NCI-H128 (cell line): ENCODE data around the gene DCST1.
A peak's percentile ranks its signal among the peaks of the same experiment; 100 is the strongest.

Experiments used
- DNase-seq: peaks from one replicate; lab custom pipeline; 2025; ENCODE audit not compliant: unreplicated experiment; lab: John Stamatoyannopoulos, UW

DCST1 gene

DNA sequence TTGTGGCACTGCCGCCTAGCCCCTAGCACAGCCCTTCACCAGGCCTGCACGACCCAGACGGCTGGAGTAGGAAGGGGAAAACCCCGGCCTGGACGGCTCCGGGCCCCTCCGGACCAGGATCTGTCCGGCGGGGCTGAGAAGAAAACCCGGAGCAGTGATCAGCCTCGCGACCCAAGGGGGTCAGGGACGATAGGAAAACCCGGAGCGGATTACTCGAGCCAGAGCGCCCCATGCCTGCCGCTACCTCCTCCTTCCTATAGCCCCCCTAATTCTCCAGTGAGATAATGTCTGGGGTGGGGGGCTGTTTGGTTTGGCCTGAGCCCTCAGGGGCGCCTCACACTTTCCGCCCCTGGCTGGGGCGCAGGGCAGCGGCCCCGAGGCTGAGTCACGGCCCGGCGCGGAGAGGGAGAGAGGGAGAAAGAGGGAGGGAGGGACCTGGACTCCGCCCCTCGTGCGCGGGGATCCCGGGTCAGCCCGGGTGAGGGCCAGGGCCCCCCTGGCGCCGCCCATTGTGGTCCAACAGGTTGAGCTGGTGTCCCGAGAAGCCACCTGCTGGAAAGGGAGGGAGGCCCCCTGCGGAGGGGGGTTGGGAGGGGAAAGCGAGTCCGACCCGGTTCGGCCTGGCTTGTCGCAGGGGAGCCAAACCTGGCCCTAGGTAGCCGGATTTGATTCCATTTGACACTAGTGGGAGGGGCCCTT lies 32.7 kb upstream of the DCST1 start:
- peak; percentile 88 for DNase-seq

DNA sequence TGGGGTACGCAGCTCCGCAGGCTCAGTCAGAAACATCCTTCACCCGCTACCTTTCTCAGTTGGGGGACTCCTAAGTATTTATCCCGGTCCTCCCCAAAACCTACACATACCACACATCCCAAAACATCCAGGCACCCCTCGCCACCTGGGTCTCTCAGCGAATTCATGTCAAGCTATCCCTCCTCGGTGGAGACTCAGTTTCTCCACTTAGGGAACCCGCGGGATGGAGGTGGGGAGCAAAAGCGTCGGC lies 32.3 kb upstream of the DCST1 start:
- DNase-seq, result no peak

DNA sequence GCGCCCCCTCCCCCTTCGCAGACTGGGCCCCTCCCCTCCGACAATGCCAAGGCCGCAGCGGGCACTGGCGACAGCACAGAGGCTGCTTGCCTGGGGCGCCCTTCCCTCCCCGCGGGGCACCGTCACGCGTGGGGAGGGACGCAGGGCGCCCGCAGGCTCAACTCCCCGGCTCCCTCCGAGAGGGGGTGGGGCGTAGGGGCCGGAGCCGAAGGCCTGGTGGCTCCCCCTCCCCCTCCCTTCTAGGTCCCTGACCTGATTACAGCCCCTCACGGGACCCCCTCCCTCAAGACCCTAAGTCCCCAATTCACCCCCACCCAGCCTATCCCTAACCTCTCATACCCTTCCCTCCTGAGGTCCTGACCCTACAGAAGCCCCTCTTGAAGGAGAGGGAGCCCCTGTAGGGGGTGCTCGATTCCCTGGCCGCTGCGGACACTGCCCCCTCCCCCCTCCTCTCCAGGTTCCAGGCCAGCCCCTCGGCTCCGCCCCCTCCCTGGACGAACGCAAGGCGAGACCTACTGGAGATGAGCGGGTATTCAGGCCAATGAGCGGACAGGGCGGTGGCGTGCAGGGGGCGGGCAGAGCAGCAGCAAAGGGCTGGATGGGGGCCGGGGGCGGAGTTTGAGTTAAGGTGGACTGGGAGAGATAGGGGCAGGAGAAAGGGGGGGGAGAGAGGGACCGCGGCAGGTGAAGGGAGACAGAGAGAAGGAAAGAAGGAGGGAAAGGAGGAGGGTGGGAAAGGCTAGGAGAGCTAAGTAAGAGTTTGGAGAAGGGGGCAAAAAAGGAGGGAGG lies 31.8 kb upstream of the DCST1 start:
- DNase-seq, result peak; percentile 97

DNA sequence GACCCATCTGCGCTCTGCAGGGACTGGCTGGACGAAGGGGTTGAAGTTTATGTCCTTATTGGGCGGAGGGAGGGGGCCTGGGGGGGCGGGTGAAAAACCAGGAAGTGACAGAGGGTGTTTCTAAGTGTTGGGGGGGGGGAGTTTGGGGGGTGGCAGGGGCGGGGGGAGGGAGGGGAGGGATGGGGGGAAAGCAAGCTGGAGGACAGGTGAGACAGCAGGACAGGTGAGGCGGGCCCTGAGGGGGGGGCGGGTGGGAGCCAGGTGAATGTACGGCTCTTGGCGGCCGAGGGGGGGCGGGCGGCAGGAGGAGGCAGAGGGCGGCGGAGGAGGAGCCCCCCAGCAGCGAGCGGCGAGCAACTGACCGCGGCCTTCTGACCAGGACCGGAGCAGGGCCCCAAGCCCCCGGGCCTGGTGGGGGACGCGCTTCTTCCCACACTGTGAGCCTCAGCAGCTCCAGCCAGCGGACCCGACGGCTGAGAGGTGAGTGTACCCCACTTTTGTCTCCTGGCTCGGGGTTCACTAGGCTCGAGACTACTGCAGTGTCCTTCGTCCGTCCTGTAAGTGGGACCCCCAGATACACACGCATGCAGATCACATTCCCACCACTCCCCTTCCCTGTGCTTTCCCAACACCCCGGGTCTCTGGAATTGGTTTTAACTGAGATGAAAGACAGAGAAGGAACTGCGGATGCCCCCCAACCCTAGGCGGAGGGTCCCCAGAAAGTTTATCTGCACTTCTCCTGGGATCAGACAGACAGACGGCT lies 31.0 kb upstream of the DCST1 start, which contains the start of gene ZBTB7B:
ZBTB7B (plus strand) TSS at position 339 of the 763 bp plus-strand sequence. CDS start 11,859 bp downstream, outside the sequence.
- DNase-seq, result no peak

DNA sequence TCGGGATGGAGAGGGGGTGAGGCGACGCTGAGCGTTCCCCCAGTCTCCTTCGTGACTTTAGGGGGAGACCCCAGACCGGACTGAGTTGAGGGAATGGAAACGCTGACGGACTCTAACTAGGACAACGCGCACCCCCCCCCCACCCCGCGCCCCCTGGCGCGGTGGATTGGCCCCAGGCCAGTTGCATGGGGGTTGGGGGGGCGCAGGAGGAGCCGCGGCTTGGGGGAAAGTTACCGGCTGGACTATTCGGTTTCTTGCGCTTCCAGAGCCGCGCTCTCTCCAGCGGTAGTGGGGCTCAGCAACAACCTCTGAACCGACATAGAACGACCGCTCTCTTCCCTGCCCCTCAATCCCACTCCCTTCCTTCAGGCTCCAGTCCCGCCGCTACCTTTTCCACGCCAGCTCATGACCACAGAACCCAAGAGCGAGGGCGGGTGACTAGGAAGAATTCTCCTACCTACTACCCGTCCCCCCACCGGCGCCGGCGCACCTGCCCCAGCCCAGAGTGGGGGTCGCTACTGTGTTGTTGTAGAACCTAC lies 30.3 kb upstream of the DCST1 start:
- DNase-seq, result peak; percentile 42

DNA sequence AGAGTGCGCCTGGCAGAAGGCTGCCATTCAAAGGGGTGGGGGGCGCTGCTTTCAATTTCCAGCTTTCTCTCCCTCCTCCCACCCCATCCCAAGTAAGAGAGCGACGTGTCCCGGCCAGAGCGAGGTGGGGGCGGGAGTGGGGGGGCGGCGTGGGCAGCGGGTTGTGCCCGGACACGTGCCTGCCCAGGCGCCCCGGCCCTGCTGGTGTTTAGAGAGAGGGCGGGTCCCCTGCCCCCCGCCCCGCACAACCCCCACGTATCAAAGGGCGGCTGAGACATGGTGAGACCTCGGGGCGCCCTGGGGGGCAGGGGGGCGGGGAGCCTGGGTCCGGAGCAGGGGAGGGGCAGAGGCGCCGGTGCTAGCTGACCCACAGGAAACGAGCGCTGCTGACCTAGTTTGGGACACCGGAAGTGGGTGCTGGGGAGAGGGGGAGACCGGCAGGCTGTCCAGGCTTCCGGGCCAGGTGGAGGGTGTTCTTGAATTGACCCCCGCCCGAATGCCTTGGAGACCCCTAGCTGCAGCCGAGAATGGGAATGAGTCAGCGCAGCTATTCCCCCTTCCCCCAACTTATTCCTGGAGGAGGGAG lies 29.8 kb upstream of the DCST1 start:
- DNase-seq, result no peak

DNA sequence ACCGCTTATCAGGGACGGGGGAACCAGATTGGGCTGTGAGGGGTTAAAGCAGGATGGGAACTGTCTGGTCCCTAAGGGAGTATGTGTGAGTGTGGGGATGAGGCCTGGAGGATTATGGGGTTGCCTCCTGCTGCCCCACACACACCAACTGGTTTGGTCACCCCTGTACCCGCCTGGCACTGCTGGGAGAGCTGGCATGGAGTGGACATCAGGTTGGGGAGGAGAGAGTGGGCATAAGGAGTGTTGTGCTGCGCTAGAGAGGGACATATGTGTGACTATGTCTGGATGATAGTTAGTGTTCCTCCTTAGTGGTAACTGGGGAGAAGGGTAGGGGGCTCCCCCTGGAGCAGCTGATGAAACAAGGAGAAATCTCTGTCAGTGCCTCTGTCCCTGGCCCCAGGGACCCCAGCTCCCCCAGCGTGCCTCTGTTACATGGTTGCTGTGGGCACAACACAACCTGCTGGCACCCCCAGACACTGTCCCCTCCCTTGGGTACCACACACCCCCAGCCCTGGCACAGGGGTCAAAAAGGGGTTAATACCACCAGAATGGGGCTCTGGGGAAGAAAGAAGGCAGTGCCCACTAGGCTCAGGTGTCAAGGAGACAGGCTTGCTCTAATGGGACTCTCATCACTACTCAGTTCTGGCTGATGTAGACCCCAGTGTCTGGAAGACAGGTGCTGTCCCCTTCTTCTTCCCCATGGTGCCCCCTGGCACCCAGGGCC lies 29.1 kb upstream of the DCST1 start:
- DNase-seq, result no peak

DNA sequence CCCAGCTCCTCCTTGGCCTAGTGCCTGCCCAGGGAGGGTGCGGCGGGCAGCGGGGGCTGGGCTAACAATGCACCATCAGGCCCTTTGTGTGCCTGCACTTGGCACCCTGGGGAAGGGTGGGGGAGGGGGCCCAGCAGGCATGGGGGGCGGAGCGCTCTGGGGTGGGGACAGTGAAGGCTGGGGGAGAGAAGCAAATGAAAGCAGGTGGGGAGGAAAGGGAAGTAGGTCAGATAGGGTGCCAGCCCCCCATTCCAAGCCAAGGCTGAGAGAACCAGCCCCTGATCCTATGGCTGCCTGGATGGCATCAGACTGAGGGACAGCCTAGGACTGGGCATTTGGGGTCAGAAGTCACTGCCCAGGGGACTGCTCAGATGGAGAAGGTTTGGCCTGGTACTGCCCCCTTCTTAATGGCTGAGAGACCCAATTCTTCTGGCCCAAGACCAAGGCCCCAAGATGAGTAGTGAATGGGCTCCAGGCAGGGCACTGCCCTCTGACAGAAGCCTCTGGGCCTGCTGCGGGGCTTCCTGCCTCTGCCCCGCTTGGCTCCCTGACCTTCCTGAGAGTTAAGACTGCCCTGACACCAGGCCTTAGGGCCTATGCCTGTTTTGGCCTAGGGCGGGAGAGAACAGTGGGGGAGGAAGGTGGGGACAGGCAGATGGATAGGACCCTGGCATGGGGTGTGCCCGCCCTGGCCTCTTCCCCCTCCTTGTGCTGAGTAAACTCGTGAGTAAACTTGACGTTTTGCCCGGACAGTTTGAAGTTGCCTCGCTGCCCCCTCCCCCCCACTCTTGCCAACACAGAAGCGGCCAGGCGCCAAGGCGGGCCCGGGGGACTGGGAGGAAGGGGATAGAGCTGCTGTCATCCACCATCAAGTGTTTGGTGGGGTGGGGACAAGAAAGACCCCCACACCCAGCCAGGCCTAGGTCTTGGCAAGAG lies 28.3 kb upstream of the DCST1 start:
- no peak for DNase-seq

DNA sequence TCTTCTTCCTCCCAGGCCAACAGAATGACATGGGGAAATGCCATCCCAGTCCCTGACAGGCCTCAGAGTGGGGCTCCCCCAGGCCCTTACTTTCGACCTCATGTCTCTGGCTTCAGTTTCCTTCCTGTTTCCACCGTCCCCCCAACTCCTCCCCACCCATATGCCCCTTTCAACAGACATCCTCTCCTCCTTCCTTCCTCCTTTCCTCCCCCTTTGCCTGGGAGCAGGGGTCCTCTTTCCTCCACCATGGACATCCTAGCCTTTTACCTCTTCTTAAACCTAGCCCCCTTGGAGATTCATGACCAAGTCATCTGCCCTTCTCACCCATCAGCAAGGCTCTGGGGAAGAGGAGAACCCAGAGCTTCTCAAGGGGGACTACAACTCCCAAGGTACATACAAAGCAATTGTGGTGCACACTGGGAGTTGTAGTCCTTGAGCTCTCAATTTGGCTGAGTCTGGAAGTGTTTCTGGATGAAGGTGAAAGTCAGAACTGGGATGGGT lies 27.0 kb upstream of the DCST1 start:
- DNase-seq, result no peak

DNA sequence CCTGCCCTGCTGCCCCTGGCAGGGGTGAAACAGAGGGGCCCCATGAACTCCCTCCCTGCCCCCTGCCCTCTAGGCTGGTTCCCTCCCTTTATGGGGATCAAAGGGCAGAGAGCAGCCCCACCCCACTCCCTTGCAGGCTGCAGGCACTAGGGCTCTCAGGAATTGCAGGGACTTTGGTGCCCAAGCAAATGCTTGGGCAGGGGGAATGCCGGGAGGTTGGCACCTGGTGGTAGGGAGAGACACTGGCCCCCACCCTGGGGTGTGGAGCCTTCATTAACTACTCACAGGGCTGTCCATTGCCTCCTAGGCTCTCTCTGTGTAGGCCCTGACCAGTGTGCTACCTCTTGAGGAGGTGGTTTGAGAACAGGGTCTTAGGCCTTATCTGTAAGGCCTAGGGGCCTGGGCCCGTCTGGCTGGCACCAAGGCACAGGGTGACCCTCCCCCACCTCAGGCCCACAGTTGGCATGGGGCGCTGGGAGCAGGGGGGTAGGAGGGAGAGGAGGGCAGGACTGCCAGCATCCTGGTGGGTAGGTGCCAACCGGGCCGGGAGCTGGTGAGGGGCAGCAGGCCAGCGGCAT lies 26.3 kb upstream of the DCST1 start:
- DNase-seq, result no peak

DNA sequence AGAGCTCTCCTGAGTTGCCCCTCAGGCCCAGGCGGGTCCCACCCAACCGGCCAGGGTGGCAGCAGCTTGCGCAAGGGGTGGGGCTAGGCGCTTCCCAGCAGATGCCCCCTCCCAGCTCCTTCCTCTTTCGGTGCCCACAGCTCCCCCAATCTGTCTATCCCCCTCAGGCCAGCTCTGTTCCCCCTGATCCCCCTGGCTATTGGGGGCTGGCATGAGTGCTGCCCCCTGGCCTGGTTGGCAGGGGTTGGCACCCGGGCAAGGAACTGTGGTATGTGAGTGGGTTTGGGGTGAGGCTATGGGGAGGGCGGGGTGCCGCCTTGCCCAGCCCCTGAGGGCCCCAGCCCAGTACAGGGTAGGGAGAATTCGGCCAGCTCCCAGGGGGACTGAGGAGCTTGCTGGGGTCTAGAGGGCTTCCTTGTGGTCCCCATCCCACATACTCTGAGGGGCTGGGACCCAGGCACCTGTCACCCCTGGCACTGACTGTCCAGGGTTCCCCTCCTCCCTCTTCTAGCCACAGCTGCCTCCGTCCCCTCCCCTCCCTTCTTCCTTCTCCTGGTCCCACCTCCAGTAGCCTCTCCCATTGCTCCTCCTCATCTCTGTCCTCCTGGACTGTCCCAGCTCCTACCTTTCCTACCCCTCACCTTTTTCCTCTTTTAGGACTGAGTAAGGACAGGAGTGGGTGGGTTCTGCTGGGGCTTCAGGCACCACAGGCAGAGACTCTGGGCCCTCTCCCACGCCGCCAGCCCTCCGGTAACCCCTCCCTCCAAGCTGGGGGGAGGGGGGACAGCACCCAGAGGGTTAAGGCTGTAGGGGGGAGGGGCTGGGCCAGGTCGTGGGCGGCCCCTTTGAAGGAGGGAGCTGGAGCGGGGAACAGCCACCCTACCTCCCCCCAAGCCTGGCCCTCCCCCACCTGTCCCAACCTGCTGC lies 25.3 kb upstream of the DCST1 start:
- DNase-seq, result no peak

DNA sequence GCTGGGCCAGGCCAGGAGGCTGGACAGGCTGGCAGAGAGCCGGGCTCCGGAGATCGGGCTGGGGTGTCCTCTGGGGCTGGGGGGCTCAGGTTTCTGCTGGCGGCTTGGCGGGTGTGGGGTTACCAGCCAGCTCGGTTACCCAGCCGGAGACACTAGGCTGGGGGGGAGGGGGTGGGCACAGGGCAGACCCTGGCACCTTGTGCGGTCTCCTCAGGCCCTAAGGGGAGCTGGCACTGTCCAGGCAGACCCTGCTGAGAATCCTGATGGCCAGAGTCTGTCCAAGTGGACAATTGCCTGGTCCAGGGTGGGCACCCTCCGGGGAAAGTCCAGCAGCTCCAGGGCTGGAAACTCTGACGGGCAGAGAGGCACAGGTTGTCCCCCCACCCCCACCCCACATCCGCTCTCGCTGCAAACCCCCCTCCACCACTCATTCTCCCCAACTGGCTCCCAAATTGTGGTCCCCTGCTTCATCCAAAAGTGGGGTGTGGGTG lies 24.4 kb upstream of the DCST1 start:
- no peak for DNase-seq

DNA sequence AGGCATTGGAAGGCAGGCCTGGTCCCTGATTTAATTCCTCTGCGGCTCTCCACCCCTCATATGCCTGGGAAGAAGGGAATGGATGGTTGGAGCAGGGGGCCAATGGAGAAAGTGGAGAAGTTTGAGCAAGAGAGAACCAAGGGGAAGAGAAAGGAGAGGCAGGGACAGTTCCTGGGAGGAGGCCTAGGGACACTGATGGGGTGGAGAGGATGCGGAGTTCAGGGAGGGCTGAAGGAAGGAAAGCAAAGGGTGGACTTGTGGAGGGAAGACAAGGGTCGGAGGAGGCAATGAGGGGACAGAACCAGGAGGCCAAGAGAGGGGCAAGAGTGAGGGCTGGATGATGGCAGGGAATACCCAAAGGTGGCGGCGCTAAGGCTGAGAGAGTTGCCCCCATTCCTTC lies 23.9 kb upstream of the DCST1 start:
- DNase-seq, result no peak

DNA sequence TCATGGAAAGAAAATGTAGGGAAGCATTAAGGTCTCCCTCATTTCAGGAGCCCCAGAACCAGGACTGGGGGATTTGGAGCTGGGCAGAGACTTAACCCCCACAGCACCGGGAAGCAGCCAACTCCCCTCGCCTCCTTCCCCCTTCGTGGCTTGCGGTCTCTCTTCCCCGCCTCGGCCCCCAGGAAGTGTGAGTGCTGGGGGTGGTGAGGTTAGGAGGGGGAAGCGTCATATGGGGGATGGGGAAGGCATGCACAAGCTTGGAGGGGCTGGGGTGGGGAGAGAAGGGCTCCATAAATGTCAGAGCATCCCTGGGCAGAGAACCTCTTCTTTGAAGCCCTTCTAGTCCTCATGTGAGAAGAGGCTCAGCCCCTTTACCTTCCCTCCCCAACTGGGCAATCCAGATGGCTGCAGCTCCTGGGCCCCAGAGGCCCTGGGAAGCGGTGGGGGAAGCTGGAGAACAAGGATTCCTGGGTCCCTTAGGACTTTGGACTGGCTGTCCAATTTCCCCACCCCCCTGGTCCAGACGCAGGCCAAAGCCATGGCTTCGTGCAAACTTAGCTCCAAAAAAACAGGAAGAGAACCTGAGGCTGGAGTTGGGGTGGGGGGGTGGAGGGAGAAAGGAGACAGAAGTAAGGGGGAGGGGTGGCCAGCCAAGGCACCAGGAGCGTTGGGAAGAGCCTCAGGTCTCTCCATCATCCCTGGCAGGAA lies 23.3 kb upstream of the DCST1 start:
- no peak for DNase-seq

DNA sequence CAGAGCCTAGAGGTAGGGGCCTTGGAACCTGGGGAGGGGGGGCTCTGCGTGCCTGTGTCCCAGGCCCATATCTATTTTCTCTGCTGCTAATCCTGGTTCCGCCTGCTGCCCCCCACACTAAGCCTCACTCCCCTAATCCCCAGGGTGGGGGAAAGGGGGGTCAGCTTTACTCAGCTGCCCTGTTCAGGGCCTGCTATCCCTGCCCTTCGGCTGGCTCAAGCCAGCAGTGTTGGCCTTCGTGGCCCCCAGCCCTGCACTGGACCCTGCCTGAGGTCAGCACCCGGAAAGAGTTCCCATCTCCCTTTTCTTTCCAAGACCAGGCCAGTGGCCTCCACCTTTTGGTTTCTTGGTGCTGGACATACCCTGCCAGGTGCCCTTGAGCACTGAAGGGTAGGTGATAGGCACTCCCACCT lies 22.6 kb upstream of the DCST1 start:
- DNase-seq, result no peak

DNA sequence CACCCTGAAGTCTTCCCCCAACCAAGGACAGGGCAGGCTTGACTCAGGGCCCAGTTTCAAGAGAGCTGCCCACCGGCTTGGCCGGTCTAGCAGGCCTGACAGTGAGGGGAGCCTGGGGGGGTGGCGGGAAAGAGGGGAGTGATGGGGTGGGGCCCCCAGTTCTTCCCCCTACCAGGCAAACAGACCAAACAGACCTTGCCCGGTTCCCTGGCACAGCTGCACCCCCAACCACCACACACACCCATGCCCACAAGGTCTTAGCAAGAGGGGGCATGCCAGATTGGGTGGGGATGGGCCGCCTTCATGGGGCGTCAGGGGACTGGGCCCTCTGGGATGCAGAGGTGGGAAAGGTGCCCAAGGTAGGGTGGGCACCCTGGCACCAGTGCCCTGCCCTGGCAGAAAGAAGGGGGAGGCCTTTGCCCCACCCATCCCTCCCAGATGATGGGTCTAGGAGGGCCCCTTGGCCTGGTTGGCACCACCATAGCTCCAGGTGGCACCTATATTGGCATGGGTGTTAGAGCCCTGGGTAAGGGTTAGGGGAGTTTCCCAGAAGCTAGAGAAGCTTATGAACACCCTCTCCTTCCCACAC lies 22.1 kb upstream of the DCST1 start:
- DNase-seq, result no peak

DNA sequence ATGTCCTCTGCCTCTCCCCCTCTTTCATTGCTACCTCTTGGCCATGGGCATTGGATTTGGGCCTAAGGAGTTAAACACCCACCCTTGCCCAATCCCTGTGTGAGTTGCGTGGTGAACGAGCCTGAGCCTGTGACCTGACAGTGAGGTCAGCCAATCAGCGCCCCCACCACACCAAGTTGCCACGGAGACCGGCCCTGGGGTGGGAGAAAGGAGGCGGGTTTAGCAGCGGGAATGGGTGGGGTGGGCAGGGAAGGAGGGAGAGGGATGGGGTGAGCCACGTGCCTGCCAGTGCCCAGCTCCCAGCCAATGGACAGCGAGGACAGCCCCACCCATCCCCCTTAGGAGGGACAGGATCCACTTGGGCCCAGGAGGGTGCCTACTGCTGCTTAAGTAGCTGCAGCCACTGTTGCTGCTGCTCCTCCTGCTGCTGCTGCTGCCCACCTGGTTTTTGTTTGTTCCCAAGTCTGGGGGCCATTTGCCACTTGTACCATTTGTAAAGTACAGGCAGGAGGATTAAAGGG lies 21.5 kb upstream of the DCST1 start:
- peak; percentile 46 for DNase-seq
